DND-41 (cell line): Measurements from ENCODE around the gene ASB1.

Source experiments
- EZH2 ChIP-seq: IDR thresholded peaks from 3 replicates; pipeline ENCODE4 v1.6.1; 2012; ENCODE audit warnings: borderline replicate concordance, low read depth, mild to moderate bottlenecking, moderate library complexity, low read length, inconsistent platforms; ENCODE audit not compliant: severe bottlenecking
- TF ChIP-seq, protein P1 (sequence below): IDR thresholded peaks from 2 replicates; pipeline ENCODE4 v1.5.1; 2012; ENCODE audit warnings: borderline replicate concordance, low read length, moderate library complexity, mild to moderate bottlenecking; ENCODE audit not compliant: poor library complexity, severe bottlenecking; ENCODE audit errors: extremely low read depth

DNA sequence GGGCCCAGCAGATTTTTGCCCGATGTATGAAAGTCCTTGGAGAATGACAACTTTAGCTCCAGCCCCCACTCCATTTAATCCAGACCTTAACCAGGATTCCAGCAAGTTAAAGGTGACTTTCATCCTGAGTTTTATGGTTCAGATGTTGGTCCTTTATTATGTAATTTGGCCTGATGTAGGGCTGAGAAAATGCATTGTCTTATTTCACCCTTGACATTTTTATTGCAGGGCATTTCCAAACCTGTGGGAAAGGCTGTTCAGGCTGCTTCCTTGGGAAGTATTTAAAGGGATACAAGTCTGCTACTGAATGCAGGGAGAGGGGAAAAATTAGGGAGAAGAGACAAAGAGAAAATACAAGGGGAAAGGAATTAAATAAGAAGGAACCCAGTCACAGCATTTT, 48.8 kb downstream of the ASB1 start:
- TF ChIP-seq, protein P1, sequence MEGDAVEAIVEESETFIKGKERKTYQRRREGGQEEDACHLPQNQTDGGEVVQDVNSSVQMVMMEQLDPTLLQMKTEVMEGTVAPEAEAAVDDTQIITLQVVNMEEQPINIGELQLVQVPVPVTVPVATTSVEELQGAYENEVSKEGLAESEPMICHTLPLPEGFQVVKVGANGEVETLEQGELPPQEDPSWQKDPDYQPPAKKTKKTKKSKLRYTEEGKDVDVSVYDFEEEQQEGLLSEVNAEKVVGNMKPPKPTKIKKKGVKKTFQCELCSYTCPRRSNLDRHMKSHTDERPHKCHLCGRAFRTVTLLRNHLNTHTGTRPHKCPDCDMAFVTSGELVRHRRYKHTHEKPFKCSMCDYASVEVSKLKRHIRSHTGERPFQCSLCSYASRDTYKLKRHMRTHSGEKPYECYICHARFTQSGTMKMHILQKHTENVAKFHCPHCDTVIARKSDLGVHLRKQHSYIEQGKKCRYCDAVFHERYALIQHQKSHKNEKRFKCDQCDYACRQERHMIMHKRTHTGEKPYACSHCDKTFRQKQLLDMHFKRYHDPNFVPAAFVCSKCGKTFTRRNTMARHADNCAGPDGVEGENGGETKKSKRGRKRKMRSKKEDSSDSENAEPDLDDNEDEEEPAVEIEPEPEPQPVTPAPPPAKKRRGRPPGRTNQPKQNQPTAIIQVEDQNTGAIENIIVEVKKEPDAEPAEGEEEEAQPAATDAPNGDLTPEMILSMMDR = no peak
- no peak for TF ChIP-seq EZH2
